ENCODE data around the gene CMSS1.

Gene CMSS1

GRCh38 chr3:100009276-100010086 lies 191.8 kb downstream of the CMSS1 start:
- no peak overlapping the region for H3K4me2 ChIP-seq (ENCODE audit: low read length)
- H2AK5ac ChIP-seq (ENCODE audit: low read length), result no peak overlapping the region
- no peak overlapping the region for H3K23ac ChIP-seq (ENCODE audit: low read length)
- H3K27me3 ChIP-seq (ENCODE audit: insufficient read depth, low read length, poor library complexity), result no peaks in the 10 kb centered on the region
- no peak overlapping the region for H4K5ac ChIP-seq (ENCODE audit: low read length)
- H2BK120ac ChIP-seq (ENCODE audit: low read depth, low read length), result no peak overlapping the region
- no peak overlapping the region for H3K18ac ChIP-seq (ENCODE audit: low read length)
- no peak overlapping the region for H2BK5ac ChIP-seq (ENCODE audit: low read length)
- no peak overlapping the region for H3K4me3 ChIP-seq (ENCODE audit: low read length)
- no peak for DNase-seq
- no peak overlapping the region for H3K27ac ChIP-seq (ENCODE audit: low read depth, low read length)
- no peaks in the 10 kb centered on the region for H3K79me2 ChIP-seq (ENCODE audit: control insufficient read depth, insufficient read depth, low read length)
- no peak overlapping the region for H3K56ac ChIP-seq (ENCODE audit: low read length)
- H4K8ac ChIP-seq (ENCODE audit: low read depth, low read length), result no peak overlapping the region
- WGBS (ENCODE audit: extremely low coverage, insufficient coverage, low lambda C conversion rate), result no CpG with 5 or more reads among the region's 5 CpGs
- H3K36me3 ChIP-seq (ENCODE audit: control insufficient read depth, insufficient read depth, low read length), result no peaks in the 10 kb centered on the region
- no peak overlapping the region for H3K9ac ChIP-seq (ENCODE audit: low read length)
- H3K4ac ChIP-seq (ENCODE audit: low read depth, low read length), result no peak overlapping the region
- H2BK15ac ChIP-seq (replicated peaks; ENCODE audit: low read depth), result no peak overlapping the region
- H3K79me1 ChIP-seq (ENCODE audit: low read length), result no peaks in the 10 kb centered on the region
- peaks cover 3% of the 10 kb centered on the region for H3K4me1 ChIP-seq (ENCODE audit: control insufficient read depth, low read depth, low read length)

- Histone ChIP-seq H3K4me1 (ENCODE audit: control insufficient read depth, low read depth, low read length) (peaks cover 3% of the 10 kb centered on the region), H3K27me3 (ENCODE audit: insufficient read depth, low read length, poor library complexity) (no peaks in the 10 kb centered on the region), H3K23ac (ENCODE audit: low read length) (no peak overlapping the region), H3K9ac (ENCODE audit: low read length) (no peak overlapping the region), H3K18ac (ENCODE audit: low read length) (no peak overlapping the region), H4K5ac (ENCODE audit: low read length) (no peak overlapping the region), H2AK5ac (ENCODE audit: low read length) (no peak overlapping the region), H3K79me2 (ENCODE audit: control insufficient read depth, insufficient read depth, low read length) (no peaks in the 10 kb centered on the region), H3K56ac (ENCODE audit: low read length) (no peak overlapping the region), H3K79me1 (ENCODE audit: low read length) (no peaks in the 10 kb centered on the region), H2BK120ac (ENCODE audit: low read depth, low read length) (no peak overlapping the region), H4K8ac (ENCODE audit: low read depth, low read length) (no peak overlapping the region), H2BK5ac (ENCODE audit: low read length) (no peak overlapping the region), H2BK15ac (replicated peaks; ENCODE audit: low read depth) (no peak overlapping the region), H3K36me3 (ENCODE audit: control insufficient read depth, insufficient read depth, low read length) (no peaks in the 10 kb centered on the region), H3K4me3 (ENCODE audit: low read length) (no peak overlapping the region), H3K4ac (ENCODE audit: low read depth, low read length) (no peak overlapping the region), H3K4me2 (ENCODE audit: low read length) (no peak overlapping the region), H3K27ac (ENCODE audit: low read depth, low read length) (no peak overlapping the region)
- DNase-seq, result no peak
- WGBS (ENCODE audit: extremely low coverage, insufficient coverage, low lambda C conversion rate), result no CpG with 5 or more reads among the region's 1 CpG
Measured at GRCh38 chr3:100010087-100010417, 192.4 kb downstream of the CMSS1 start.

GRCh38 chr3:100018806-100019205 lies 201.1 kb downstream of the CMSS1 start:
- Histone ChIP-seq H3K4ac (ENCODE audit: low read depth, low read length) (no peak overlapping the region), H2BK5ac (ENCODE audit: low read length) (no peak overlapping the region), H3K36me3 (ENCODE audit: control insufficient read depth, insufficient read depth, low read length) (no peaks in the 10 kb centered on the region), H2BK120ac (ENCODE audit: low read depth, low read length) (no peak overlapping the region), H3K56ac (ENCODE audit: low read length) (no peak overlapping the region), H3K23ac (ENCODE audit: low read length) (no peak overlapping the region), H3K4me1 (ENCODE audit: control insufficient read depth, low read depth, low read length) (no peaks in the 10 kb centered on the region), H3K79me1 (ENCODE audit: low read length) (no peaks in the 10 kb centered on the region), H3K27me3 (ENCODE audit: insufficient read depth, low read length, poor library complexity) (no peaks in the 10 kb centered on the region), H3K27ac (ENCODE audit: low read depth, low read length) (no peak overlapping the region), H3K79me2 (ENCODE audit: control insufficient read depth, insufficient read depth, low read length) (no peaks in the 10 kb centered on the region), H4K5ac (ENCODE audit: low read length) (no peak overlapping the region), H3K9ac (ENCODE audit: low read length) (no peak overlapping the region), H2BK15ac (replicated peaks; ENCODE audit: low read depth) (no peak overlapping the region), H3K4me3 (ENCODE audit: low read length) (no peak overlapping the region), H3K18ac (ENCODE audit: low read length) (no peak overlapping the region), H3K4me2 (ENCODE audit: low read length) (no peak overlapping the region), H2AK5ac (ENCODE audit: low read length) (no peak overlapping the region), H4K8ac (ENCODE audit: low read depth, low read length) (no peak overlapping the region)
- DNase-seq, result no peak

GRCh38 chr3:100019719-100020118 lies 202.1 kb downstream of the CMSS1 start:
- Histone ChIP-seq H3K18ac (ENCODE audit: low read length) (no peak overlapping the region), H3K9ac (ENCODE audit: low read length) (no peak overlapping the region), H3K27me3 (ENCODE audit: insufficient read depth, low read length, poor library complexity) (no peaks in the 10 kb centered on the region), H2BK120ac (ENCODE audit: low read depth, low read length) (no peak overlapping the region), H3K4me3 (ENCODE audit: low read length) (no peak overlapping the region), H4K8ac (ENCODE audit: low read depth, low read length) (no peak overlapping the region), H3K4ac (ENCODE audit: low read depth, low read length) (no peak overlapping the region), H3K79me2 (ENCODE audit: control insufficient read depth, insufficient read depth, low read length) (no peaks in the 10 kb centered on the region), H3K79me1 (ENCODE audit: low read length) (no peaks in the 10 kb centered on the region), H2AK5ac (ENCODE audit: low read length) (no peak overlapping the region), H4K5ac (ENCODE audit: low read length) (no peak overlapping the region), H3K27ac (ENCODE audit: low read depth, low read length) (no peak overlapping the region), H3K4me1 (ENCODE audit: control insufficient read depth, low read depth, low read length) (no peaks in the 10 kb centered on the region), H3K56ac (ENCODE audit: low read length) (no peak overlapping the region), H2BK5ac (ENCODE audit: low read length) (no peak overlapping the region), H3K23ac (ENCODE audit: low read length) (no peak overlapping the region), H3K4me2 (ENCODE audit: low read length) (no peak overlapping the region), H2BK15ac (replicated peaks; ENCODE audit: low read depth) (no peak overlapping the region), H3K36me3 (ENCODE audit: control insufficient read depth, insufficient read depth, low read length) (no peaks in the 10 kb centered on the region)
- DNase-seq, result no peak
- WGBS (ENCODE audit: extremely low coverage, insufficient coverage, low lambda C conversion rate), result no CpG with 5 or more reads among the region's 1 CpG

- Histone ChIP-seq H3K36me3 (ENCODE audit: control insufficient read depth, insufficient read depth, low read length) (no peaks in the 10 kb centered on the region), H4K5ac (ENCODE audit: low read length) (no peak overlapping the region), H2BK5ac (ENCODE audit: low read length) (no peak overlapping the region), H2BK120ac (ENCODE audit: low read depth, low read length) (no peak overlapping the region), H3K4me3 (ENCODE audit: low read length) (no peak overlapping the region), H2BK15ac (replicated peaks; ENCODE audit: low read depth) (no peak overlapping the region), H3K4ac (ENCODE audit: low read depth, low read length) (no peak overlapping the region), H4K8ac (ENCODE audit: low read depth, low read length) (no peak overlapping the region), H3K27me3 (ENCODE audit: insufficient read depth, low read length, poor library complexity) (no peaks in the 10 kb centered on the region), H3K4me1 (ENCODE audit: control insufficient read depth, low read depth, low read length) (no peaks in the 10 kb centered on the region), H2AK5ac (ENCODE audit: low read length) (no peak overlapping the region), H3K18ac (ENCODE audit: low read length) (no peak overlapping the region), H3K23ac (ENCODE audit: low read length) (no peak overlapping the region), H3K79me1 (ENCODE audit: low read length) (no peaks in the 10 kb centered on the region), H3K79me2 (ENCODE audit: control insufficient read depth, insufficient read depth, low read length) (no peaks in the 10 kb centered on the region), H3K4me2 (ENCODE audit: low read length) (no peak overlapping the region), H3K56ac (ENCODE audit: low read length) (no peak overlapping the region), H3K9ac (ENCODE audit: low read length) (no peak overlapping the region), H3K27ac (ENCODE audit: low read depth, low read length) (no peak overlapping the region)
- DNase-seq, result no peak
- no CpG with 5 or more reads among the region's 9 CpGs for WGBS (ENCODE audit: extremely low coverage, insufficient coverage, low lambda C conversion rate)
Measured at GRCh38 chr3:100020876-100021644, 203.4 kb downstream of the CMSS1 start.
